HPDE6-E6E7 (cell line): ENCODE data around the gene FUT4.
"Not testable (repeated sequence)": the region's sequence is repeated elsewhere in the genome, so short reads cannot be mapped to it uniquely, and the experiment has no call there.

Experiments
- DNase-seq: peaks from one replicate; pipeline ENCODE4 v3.0.0; 2011; ENCODE audit warnings: missing footprints; ENCODE audit errors: extremely low spot score

The FUT4 gene

GRCh38 chr11:94543695-94544645 lies at the start of gene FUT4:
Gene FUT4 (plus strand): TSS chr11:94543921. CDS start chr11:94544134, 213 bp downstream.
- peak; percentile 73 for DNase-seq

- DNase-seq = no peak
Measured at GRCh38 chr11:94494126-94494680, 49.5 kb upstream of the FUT4 start.

- no peak for DNase-seq
Measured at GRCh38 chr11:94500181-94500580, 43.5 kb upstream of the FUT4 start.

GRCh38 chr11:94501522-94501921 lies 42.2 kb upstream of the FUT4 start:
- no peak for DNase-seq

- DNase-seq = peak; percentile 33
Measured at GRCh38 chr11:94504689-94505293, 38.9 kb upstream of the FUT4 start.

GRCh38 chr11:94506513-94506912 lies 37.2 kb upstream of the FUT4 start:
- not testable (repeated sequence) for DNase-seq

GRCh38 chr11:94507485-94507884 lies 36.2 kb upstream of the FUT4 start:
- DNase-seq = no peak

- no peak for DNase-seq
Measured at GRCh38 chr11:94511932-94512781, 31.6 kb upstream of the FUT4 start, which contains the start of gene C11orf97. Gene C11orf97 (plus strand): TSS chr11:94512461. CDS start chr11:94512529, 68 bp downstream.

GRCh38 chr11:94513091-94513490 lies 30.6 kb upstream of the FUT4 start:
- DNase-seq = no peak

- DNase-seq = no peak
Measured at GRCh38 chr11:94515398-94515797, 28.3 kb upstream of the FUT4 start.

- no peak for DNase-seq
Measured at GRCh38 chr11:94516725-94517124, 27.0 kb upstream of the FUT4 start.

- DNase-seq = no peak
Measured at GRCh38 chr11:94518300-94518699, 25.4 kb upstream of the FUT4 start.

- DNase-seq = no peak
Measured at GRCh38 chr11:94519478-94520084, 24.1 kb upstream of the FUT4 start.

- no peak for DNase-seq
Measured at GRCh38 chr11:94521684-94522083, 22.0 kb upstream of the FUT4 start.

- DNase-seq = no peak
Measured at GRCh38 chr11:94524341-94524740, 19.4 kb upstream of the FUT4 start.

- no peak for DNase-seq
Measured at GRCh38 chr11:94525546-94526324, 18.0 kb upstream of the FUT4 start.

- no peak for DNase-seq
Measured at GRCh38 chr11:94526645-94527438, 16.9 kb upstream of the FUT4 start.

- no peak for DNase-seq
Measured at GRCh38 chr11:94528551-94528950, 15.2 kb upstream of the FUT4 start.

GRCh38 chr11:94532211-94532610 lies 11.5 kb upstream of the FUT4 start:
- DNase-seq = no peak

- DNase-seq = no peak
Measured at GRCh38 chr11:94533206-94533605, 10.5 kb upstream of the FUT4 start.
